GM21737 (cell line): ENCODE measurements around the gene TMX4.
"Not testable (repeated sequence)": the region's sequence is repeated elsewhere in the genome, so short reads cannot be mapped to it uniquely, and the experiment has no call there.

Source experiments
- ATAC-seq: cut with Tn5 transposase; IDR thresholded peaks from one replicate; pipeline ENCODE4 v1.9.1; 2021; ENCODE audit warnings: mild to moderate bottlenecking, moderate library complexity; ENCODE audit not compliant: unreplicated experiment

The TMX4 gene

DNA sequence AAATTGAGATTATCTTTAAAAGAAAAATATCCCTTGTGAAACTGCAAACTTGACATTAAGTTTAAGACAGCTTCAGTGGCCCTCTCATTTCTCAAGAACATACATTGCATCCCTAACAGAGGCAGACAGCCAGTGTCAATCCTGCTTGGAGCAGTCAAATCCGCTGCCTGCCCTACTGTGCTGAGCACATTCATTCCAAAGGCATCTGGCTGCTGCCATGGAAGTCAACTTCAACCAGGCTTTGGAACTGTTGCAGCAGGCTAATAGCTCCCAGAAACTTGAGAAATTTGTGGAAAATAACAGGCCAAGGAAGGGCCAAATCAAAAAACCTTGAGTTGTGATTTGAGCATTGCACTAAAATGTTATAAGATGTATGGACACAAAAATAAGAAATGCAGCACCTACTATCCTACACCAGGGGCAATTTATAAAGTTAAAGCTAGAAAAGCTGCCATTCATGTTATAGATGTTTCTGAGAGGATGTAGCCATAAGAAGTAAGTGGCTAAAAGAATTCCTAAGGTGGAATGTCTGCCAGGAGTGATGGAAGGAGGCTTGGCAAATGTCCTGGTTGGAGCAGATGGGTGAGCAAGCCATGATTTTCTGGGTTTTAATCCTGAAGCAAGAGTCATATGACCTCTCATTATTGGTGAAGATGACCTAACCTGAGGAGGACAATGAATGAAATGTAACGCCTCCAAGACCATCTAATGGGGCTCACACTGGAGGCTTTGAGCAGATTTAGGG lies 47.9 kb downstream of the TMX4 start:
- no peak for ATAC-seq

DNA sequence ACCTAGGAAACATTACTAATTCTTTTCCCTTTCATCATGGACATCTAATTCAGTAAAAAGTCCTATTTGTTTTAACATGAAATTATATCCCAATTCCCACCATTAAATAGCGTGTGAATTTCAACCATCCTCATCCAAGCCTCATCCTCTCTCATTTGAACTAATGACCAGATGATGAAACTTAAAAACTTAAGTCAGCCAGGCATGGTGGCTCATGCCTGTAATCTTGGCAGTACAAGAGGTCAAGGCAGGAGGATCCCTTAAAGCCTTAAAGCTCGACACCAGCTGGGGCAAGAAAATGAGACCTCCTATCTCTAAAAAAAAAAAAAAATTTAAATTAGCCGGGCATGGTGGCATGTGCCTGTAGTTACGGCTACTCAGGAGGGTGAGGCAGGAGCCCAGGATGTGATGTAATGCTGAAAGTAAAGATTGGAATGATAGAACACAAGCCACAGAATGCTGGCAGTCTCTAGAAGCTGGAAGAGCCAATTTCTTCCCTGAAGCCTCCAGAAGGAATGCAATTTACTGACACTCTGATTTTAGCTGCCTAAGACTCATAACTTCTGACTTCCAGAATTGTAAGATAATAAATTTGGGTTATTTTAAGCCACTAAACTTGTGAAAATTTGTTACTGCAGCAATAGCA lies 52.2 kb downstream of the TMX4 start:
- ATAC-seq: no peak

DNA sequence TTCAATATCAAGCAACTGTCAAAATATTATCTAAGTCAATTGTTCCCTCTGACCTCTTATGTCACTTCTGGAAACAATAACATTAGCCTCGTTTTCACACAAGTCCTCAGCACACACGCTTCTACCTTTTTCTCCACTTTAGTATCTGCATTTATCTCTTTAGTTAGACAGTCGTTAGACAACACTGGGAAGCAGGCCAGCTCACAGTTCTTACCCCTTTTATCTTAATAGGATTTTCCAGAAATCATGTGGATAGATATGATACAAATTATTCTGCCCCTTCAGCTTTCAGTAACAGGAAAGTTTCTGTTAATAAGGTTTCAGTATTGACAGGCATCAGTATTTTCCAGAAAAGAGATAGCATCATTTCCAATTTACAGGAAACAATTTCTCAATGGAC lies 53.4 kb downstream of the TMX4 start:
- no peak for ATAC-seq

DNA sequence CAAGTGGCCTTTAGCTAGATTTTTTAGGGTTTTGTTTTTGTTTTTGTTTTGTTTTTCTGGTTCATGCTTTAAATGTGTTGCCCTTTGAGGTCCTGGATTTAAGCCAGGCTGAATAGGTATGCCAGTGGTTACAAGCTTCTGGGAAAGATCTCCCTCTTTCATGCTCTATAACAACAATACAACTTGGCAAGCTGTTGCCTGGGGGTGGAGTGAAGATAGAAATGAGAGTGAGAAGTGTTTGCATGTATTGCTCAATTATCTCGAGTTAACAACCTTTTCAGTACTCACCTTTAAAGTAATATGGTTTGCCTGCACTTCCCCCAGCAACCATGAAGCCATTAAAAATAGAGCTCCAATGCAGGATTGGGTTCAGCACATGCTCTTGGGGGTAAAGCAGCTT lies 60.1 kb downstream of the TMX4 start:
- no peak for ATAC-seq

DNA sequence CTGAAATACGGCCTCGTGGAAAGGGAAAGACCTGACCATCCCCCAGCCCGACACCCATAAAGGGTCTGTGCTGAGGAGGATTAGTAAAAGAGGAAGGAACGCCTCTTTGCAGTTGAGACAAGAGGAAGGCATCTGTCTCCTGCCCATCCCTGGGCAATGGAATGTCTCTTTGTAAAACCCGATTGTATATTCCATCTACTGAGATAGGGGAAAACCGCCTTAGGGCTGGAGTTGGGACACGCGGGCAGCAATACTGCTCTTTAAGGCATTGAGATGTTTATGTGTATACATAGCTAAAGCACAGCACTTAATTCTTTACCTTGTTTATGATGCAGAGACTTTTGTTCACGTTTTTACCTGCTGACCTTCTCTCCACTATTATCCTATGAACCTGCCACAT lies 63.0 kb downstream of the TMX4 start:
- ATAC-seq: not testable (repeated sequence)

DNA sequence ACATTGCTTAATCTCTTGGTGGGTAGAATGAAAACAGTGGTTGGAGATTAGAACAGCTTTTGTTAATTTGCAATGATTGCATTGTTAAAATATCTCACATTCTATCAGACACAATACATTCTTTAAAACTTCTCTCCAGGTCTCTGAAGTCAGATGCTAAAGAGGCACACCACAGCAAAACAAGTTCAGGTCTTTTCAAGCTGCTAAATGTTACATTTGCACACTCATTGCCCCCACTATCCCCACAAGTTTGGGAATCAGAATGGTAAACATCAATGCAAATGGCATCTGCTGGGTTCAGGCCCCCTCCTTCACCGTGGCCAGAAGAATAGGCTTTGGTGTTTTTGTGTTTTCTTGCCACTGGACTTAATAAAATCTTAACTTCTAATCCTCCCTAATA lies 69.2 kb downstream of the TMX4 start:
- ATAC-seq: no peak

DNA sequence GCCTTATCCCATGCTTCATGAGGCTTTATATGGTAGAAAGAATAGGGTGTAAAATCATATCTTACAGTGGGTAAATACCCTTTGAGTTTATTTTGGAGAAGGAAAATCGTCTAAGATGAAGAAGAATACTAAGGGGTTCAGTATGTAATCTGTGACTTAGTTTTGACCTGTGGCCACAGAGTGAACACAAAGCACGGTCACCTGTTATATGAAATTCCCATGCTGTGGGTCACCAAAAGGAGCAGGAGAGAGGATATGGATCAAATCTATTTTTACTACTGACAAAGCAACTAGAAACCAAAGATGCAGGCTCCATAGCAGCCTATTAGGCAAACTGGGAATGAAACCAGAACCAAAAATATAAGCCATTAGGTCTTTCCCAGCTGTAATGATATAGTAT lies 75.7 kb downstream of the TMX4 start:
- ATAC-seq: no peak

DNA sequence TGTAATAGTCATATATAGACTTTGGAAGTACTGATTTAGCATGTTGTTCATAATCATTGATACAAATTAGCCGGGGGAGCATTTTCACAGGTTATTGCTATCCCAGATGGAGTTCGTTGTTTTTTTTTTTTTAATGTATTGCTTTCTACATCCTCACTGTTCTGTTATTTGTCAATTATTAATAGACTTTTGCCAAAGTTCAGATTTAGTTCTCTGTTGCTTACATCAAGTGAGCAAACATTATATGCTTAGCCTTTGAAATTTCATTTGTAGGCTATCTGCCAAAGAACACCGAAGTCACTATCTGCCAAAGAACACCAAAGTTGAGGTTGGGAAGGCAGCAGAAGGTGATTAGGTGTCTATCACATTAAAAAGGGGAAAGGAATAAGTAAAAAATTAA lies 79.2 kb downstream of the TMX4 start, which contains the start of gene HAO1:
TSS of gene HAO1 (minus strand) at position 118 of the 400 bp plus-strand sequence. CDS start at position 82, 36 bp downstream.
- no peak for ATAC-seq

DNA sequence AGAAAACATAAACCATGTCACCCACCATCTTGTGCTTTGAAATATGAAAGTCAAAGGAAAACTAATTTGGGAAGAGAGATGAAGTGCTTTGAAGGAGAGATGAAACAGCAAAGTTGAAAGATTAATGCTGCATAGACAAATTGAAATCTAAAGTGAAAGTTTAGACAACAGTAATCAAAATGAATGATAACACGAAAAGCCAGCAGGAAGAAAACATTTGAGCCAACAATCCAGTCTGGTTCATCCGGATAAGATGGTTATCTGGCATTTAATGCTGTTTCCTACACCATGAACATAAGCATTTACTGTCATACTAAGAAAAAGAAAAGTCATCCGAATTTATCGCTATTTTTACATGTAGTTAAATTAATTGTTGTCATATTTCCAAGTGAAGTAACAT lies 79.9 kb downstream of the TMX4 start:
- ATAC-seq: no peak

DNA sequence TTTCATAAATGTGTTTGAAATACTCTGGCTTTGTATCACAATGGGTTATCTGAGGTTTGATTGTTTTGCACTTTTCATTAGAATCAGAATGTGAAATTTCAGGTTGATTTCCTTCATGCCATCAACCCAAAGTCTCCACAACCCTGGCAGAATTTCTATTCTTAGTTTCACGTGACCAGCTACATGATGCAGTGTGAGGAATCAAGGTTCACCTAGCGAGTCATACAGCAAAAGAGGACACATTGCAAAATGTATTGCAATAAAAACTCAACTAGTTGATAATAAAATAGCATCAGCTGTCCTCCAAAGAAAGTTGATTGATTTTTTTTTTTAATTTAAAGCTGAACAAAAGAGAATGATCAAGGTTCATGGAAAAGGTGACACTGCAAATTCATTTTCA lies 81.5 kb downstream of the TMX4 start:
- no peak for ATAC-seq

DNA sequence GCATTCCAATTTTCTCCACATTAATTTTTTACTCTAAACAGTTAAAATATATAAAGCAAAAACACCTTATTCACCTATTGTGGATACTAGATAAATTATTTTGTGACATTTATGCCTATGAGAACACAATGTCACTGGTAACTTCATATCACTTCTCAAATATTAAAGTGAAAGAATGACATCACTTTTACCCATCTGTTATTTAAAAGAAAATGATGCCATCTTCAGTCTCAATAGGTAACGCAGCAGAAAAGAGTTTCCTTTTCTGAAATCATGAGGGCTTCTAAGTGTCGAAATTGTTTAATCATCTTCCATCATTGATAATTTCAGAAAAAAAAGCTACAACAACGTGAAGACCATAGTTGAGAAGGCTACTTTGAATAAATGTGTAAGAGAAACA lies 82.2 kb downstream of the TMX4 start:
- ATAC-seq: no peak

DNA sequence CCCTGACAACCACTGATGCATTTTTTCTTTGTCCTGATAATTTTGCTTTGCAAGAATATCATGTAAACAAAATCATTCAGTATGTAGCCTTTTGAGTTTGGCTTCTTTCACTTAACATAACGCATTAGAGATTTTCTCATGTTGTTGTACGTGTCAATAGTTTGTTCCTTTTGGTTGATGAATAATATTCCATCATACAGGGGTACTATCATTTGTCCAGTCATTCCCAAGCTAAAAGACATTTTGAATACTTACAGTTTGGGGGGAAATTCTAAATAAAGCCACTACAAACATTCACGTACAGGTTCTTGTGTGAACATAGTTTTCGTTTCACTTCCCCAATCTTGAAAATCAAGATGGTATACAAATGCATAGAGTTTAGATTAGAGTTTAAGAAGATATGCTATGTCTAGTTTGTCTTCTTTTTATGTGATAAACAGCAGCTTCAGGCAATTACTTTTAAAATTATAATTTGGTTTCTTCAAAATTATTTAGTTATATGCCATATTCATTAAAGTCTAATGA lies 84.5 kb downstream of the TMX4 start:
- no peak for ATAC-seq

DNA sequence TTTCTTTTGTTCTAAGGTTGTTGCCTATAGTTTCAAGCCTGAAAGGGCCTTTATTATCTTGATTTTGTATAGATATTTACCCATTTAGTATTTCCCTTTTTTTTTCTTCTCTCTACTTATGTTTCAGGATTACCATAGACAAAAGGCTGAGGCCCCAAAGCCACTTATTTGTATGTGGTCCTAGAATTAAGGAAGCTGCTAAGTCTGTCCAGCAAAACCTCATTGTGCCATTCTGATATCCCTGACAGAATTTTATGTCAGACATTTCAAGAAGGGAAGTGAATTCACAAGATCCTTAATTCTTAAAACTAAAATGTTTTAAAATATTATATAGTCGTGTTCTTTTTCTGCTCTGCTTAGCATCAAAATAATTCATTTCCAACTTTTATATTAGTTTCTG lies 86.2 kb downstream of the TMX4 start:
- ATAC-seq: no peak

DNA sequence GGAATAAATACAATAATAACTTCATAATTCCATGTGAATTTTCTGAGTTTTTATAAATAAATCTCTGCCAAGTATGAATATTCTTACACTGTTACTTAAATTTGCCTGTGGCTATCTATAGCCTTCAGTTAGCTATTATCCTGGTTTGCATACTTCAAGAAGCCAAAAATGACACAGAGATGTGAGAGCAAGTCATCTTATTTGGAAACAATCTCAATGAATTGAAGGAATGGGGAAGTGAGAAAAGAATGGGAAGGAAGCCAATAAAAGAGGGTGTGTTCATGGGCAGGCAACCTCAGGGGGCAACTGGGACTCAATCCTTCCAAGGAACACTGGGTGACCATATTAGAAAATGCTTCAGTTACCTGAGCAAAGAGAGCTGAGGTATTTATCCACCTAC lies 89.2 kb downstream of the TMX4 start:
- no peak for ATAC-seq
